Fibroblast of skin of right quadriceps (primary cell): ENCODE measurements around the gene BCL2L1.

Source experiments
- DNase-seq: peaks from one replicate; pipeline ENCODE4 v3.0.0-alpha.2; 2013

Gene BCL2L1

GRCh38 chr20:31708736-31709534, 13.7 kb downstream of the BCL2L1 start:
- DNase-seq, result no peak

- DNase-seq, result no peak
Observed at GRCh38 chr20:31707994-31708735, 14.5 kb downstream of the BCL2L1 start.

GRCh38 chr20:31707258-31707615, 15.4 kb downstream of the BCL2L1 start:
- no peak for DNase-seq

GRCh38 chr20:31706607-31707257, 15.9 kb downstream of the BCL2L1 start:
- DNase-seq, result no peak

GRCh38 chr20:31705598-31706597, 16.8 kb downstream of the BCL2L1 start:
- DNase-seq, result no peak

GRCh38 chr20:31705191-31705590, 17.5 kb downstream of the BCL2L1 start:
- no peak for DNase-seq

- DNase-seq, result peak; percentile 44
Observed at GRCh38 chr20:31704225-31705119, 18.2 kb downstream of the BCL2L1 start.

- no peak for DNase-seq
Observed at GRCh38 chr20:31701591-31701990, 21.1 kb downstream of the BCL2L1 start.

- no peak for DNase-seq
Observed at GRCh38 chr20:31700747-31701146, 21.9 kb downstream of the BCL2L1 start.

GRCh38 chr20:31699801-31700728, 22.6 kb downstream of the BCL2L1 start:
- no peak for DNase-seq

GRCh38 chr20:31698803-31699718, 23.6 kb downstream of the BCL2L1 start:
- peak; percentile 79 for DNase-seq

GRCh38 chr20:31698243-31698802, 24.3 kb downstream of the BCL2L1 start:
- DNase-seq, result no peak

- DNase-seq, result peak; percentile 17
Observed at GRCh38 chr20:31695849-31696804, 26.5 kb downstream of the BCL2L1 start.

- no peak for DNase-seq
Observed at GRCh38 chr20:31694842-31695593, 27.6 kb downstream of the BCL2L1 start.

GRCh38 chr20:31693987-31694661, 28.5 kb downstream of the BCL2L1 start:
- DNase-seq, result no peak

- no peak for DNase-seq
Observed at GRCh38 chr20:31693402-31693801, 29.3 kb downstream of the BCL2L1 start.
